Endometrium (tissue), 2 donors: ENCODE measurements around the gene ZNF132.
"Not testable (repeated sequence)": the region's sequence is repeated elsewhere in the genome, so short reads cannot be mapped to it uniquely, and the experiment has no call there.

ENCODE experiments used
- FAIRE-seq: peaks from 2 replicates; lab custom pipeline; 2012; peaks lifted over from hg19 to GRCh38; lab: Jason Lieb, UNC
- donor health status: control.
- donor health status: control.

The ZNF132 gene

GRCh38 chr19:58466760-58467589, 27.0 kb upstream of the ZNF132 start, which contains the start of gene ZNF324:
Gene ZNF324 (plus strand): TSS chr19:58467080. CDS start chr19:58469186, 2,106 bp downstream.
- peak; percentile 96 for FAIRE-seq

DNA sequence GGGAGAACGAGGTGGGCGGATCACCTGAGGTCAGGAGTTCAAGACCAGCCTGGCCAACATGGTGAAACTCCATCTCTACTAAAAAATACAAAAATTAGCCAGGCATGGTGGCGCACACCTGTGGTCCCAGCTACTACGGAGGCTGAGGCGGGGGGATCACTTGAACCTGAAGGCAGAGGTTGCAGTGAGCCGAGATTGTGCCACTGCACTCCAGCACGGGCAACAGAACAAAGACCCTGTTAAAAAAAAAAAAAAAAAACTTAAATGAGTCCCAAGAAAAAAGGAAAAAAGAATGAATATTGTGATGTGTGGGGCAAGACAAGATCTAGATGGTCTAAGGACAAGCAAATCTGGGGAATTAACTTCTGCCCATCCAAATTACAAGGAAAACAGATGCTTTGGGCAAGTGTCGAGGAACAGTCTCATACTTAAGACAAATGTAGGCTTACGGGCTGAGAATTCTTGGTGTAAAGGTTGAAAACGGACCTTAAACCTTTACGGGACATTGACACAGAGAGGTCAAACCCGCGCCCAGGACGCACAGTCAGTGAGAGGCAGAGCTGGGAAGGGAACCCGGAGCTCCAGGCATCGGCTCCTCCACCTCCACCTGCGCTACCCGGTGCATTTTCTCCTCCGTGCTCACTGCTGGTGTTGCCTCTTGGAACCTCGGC, 26.3 kb upstream of the ZNF132 start:
- no peak for FAIRE-seq

DNA sequence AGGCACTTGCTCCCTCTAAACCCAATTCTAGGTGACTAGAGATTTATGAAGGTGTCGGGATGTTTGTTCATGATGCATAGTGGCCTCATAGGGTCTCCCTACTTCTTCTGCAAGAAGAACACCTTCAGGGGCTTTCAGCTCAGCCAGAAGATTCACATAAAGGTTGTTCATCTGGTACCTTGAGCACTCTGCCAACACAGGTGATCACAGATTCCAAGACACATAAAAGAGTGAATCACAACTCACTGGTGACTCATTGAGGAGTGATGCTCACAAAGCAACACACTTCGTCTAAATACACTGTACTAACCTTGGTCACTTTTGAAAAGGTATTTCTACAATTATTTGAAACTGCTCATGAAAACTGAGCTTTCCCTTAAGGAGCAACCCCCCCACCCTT, 20.1 kb upstream of the ZNF132 start:
- FAIRE-seq = no peak

GRCh38 chr19:58456111-58456510, 16.2 kb upstream of the ZNF132 start:
- no peak for FAIRE-seq

DNA sequence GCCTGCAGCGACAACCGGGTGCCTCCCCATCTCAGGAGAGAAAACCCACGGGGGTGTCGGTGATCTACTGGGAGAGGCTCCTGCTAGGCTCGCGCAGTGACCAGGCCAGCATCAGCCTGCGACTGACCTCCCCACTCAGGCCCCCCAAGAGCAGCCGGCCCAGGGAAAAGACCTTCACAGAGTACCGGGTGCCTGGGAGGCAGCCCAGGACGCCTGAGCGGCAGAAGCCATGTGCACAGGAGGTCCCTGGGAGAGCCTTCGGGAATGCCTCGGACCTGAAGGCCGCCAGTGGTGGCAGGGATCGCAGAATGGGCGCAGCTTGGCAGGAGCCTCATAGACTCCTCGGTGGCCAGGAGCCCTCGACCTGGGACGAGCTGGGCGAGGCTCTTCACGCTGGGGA, 15.4 kb upstream of the ZNF132 start:
- no peak for FAIRE-seq

GRCh38 chr19:58453743-58454142, 13.8 kb upstream of the ZNF132 start:
- no peak for FAIRE-seq

DNA sequence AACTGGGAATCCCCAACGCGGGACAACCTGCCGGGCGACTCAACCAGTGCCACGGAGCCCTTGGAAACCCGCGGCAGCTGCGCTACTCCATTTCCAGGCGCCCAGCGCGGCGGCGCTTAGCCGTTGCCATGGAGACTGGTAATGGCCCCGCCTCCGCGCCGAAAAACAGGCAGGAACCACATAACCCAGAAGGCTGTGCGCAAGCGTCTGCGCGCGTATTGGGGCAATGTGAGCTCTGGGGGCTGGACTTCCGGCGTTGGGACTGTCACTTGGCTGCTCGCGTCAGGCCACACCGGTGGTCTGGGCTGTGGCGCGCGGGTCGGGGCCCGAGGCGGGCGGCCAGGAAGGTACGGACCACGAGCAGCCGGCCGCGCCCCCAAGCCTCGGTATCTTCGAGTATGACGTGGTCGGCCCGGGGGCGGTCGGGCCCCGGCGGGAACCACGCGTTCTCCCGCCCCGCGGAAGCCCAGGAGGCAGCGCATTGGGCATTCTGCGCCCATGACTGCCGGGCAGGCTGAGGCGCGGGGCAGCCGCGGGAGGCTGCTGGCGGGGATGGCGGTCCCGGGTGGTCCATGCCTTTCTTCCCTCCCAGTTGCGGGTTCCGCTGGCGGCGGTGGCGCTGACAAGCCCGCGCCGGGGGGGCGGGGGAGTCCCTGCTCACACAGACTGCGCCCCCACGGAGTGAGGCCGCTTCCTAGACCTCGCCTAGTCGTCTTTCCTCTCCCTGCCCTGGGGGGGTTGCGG, 11.6 kb upstream of the ZNF132 start, which contains the start of gene ZNF324B:
TSS of gene ZNF324B (plus strand) at position 265 of the 744 bp plus-strand sequence. CDS start 2,080 bp downstream, outside the sequence.
- FAIRE-seq = peak; percentile 4

GRCh38 chr19:58450856-58451357, 11.0 kb upstream of the ZNF132 start:
- FAIRE-seq = no peak

- not testable (repeated sequence) for FAIRE-seq
Measured at GRCh38 chr19:58449980-58450379, 10.0 kb upstream of the ZNF132 start.

GRCh38 chr19:58448860-58449259, 8.9 kb upstream of the ZNF132 start:
- FAIRE-seq = not testable (repeated sequence)

DNA sequence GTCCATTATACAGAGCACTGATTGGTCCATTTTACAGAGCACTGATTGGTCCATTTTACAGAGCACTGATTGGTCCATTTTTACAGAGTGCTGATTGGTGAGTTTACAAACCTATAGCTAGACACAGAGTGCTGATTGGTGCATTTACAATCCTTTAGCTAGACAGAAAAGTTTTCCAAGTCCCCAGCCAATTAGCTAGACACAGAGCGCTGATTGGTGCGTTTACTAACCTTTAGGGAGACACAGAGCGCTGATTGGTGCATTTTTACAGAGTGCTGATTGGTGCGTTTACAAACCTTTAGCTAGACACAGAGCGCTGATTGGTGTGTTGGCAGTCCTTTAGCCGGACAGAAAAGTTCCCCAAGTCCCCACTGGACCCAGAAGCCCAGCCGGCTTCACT, 3.0 kb upstream of the ZNF132 start:
- FAIRE-seq = not testable (repeated sequence)

GRCh38 chr19:58440556-58440955, 603 bp upstream of the ZNF132 start:
- no peak for FAIRE-seq

- FAIRE-seq = no peak
Measured at GRCh38 chr19:58434217-58434616, 5.7 kb downstream of the ZNF132 start.

DNA sequence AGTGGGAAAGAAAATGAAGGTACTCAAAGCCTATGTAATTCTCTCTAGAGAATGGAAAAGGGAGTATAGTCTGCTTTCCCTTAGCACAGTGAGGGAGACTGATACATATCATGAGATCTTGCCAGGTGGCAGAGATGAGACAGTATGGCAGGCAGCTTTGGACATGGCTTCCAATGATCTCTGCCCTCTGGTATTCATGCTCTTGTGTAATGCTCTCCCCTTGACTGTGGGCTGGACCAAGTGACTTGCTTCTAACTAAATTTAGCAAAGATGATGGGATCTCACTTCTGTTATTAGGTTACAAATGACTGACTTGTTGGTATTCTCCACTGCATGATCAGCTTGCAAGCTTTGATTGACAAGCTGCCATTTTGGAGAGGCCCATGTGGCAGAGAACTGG, 10.2 kb downstream of the ZNF132 start:
- no peak for FAIRE-seq

- no peak for FAIRE-seq
Measured at GRCh38 chr19:58428617-58429016, 11.3 kb downstream of the ZNF132 start.

GRCh38 chr19:58417071-58417470, 22.9 kb downstream of the ZNF132 start:
- FAIRE-seq = no peak

DNA sequence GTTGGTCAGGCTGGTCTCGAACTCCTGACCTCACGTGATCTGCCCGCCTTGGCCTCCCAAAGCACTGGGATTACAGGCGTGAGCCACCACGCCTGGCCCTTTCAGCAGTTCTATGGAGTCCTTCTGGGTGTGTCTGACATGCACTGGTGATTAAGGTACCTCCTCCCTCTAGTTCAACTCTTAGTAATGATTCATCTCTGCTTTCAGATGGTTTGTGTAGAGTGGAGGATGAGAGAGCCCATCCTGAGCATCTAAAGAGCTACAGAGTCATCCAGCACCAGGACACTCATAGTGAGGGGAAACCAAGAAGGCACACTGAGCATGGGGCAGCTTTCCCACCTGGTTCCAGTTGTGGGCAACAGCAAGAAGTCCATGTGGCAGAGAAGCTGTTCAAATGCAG, 23.3 kb downstream of the ZNF132 start:
- no peak for FAIRE-seq

DNA sequence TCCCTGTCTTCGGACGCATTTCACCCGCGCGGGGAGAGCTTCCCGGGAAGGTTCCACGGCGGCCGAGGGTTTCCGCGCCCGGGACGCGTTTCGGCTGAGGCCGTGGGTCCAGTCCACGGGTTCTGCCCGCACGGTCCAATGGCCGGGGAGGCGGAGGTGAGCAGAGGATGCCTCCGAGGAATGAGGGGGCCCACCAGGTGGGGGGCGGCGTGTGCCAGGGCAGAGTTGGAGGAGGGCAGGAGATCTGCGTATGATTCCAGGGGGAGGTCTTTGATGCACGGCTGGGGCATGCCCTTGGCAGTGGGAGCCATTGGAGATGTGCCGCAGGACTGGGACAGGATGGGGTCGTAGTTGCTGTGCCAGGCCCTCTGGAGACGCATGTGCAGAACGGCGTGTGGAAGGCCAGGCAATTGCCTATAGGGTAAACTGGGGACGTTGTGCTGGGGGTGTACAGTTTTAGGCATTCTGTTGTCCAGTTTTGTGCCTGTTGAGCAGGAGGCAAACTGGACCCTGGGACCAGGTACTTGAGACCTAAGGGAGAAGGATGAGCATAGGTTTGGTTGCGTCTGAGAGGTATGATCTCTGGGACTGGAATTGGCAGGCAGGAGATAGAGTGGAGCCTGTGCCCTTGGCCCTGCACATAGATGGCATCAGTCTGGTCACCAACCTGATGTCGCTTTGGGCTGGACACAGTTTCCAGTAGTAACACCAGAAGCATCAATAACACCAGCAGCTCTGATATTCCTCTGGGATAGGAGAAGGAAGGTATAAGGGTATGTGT, 30.8 kb downstream of the ZNF132 start:
- FAIRE-seq = no peak

DNA sequence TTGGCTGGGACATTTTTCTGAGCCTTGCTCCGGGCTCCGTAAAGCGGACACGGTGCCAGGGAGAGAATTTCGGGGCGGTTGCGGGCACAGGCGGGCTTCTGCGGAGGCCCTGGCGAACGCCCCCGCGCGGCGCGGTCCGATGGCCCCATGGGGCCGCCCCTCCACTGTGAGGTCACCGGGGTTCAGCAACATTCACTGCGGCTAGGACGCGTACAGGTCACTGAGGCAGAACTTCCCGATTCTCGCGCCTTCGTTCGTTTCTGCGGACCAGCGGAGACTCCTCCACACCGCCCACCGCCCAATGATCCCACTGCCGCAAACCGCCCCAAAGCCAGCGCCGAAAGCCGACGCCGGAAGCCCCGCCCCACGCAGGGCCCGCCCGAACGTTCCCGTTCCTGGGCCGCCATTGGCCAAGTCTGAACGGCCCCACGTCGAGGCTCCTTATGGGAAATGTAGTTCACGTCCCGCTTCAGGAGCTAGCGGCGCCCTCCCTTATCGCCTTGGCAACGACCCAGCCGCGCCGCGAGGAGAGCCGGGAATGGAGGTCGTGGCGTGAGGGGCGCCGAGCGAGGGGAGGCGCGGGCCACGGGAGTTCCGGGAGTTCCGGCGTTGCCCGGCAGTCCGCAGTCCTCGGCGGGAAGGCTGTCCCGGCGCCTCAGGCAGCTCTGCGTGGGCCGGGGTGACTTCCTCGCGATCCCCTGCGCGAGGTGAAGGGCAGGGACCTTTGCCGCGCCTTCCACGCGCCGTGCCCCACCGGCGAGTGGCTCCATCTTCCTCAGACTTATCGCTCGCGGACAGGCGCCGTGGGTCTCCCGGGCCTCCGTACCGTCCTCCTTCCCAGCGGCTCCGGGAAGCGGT, 31.6 kb downstream of the ZNF132 start, which contains the start of gene ZNF584:
TSS of gene ZNF584 (plus strand) at position 498 of the 858 bp plus-strand sequence. CDS start 499 bp downstream, outside the sequence.
- FAIRE-seq = peak; percentile 71

GRCh38 chr19:58407658-58408151, 32.2 kb downstream of the ZNF132 start:
- FAIRE-seq = no peak
